HG03439 (cell line): ENCODE results near the gene ADGRD2.

Experiments used
- ATAC-seq: cut with Tn5 transposase; IDR thresholded peaks from one replicate; pipeline ENCODE4 v1.9.1; 2021; ENCODE audit warnings: mild to moderate bottlenecking, moderate library complexity; ENCODE audit not compliant: unreplicated experiment

The ADGRD2 gene

GRCh38 chr9:124436320-124436719 lies 13.9 kb upstream of the ADGRD2 start:
- ATAC-seq: no peak

GRCh38 chr9:124437086-124437485 lies 13.2 kb upstream of the ADGRD2 start:
- no peak for ATAC-seq

GRCh38 chr9:124438091-124438490 lies 12.2 kb upstream of the ADGRD2 start:
- no peak for ATAC-seq

GRCh38 chr9:124439086-124439485 lies 11.2 kb upstream of the ADGRD2 start:
- ATAC-seq: no peak

GRCh38 chr9:124439686-124440243 lies 10.5 kb upstream of the ADGRD2 start:
- no peak for ATAC-seq

- no peak for ATAC-seq
These were observed 9.5 kb upstream of the ADGRD2 start for GRCh38 chr9:124440786-124441185.

- ATAC-seq: no peak
These were observed 9.0 kb upstream of the ADGRD2 start for GRCh38 chr9:124441291-124441690.

- ATAC-seq: no peak
These were observed 7.9 kb upstream of the ADGRD2 start for GRCh38 chr9:124442379-124442778.

- ATAC-seq: no peak
These were observed 7.4 kb upstream of the ADGRD2 start for GRCh38 chr9:124442826-124443225.

- ATAC-seq: no peak
These were observed 6.6 kb upstream of the ADGRD2 start for GRCh38 chr9:124443625-124444024.

- no peak for ATAC-seq
These were observed 6.1 kb upstream of the ADGRD2 start for GRCh38 chr9:124444166-124444565.

- ATAC-seq: no peak
These were observed 3.0 kb upstream of the ADGRD2 start for GRCh38 chr9:124447297-124447661.

GRCh38 chr9:124448019-124448418 lies 2.2 kb upstream of the ADGRD2 start:
- no peak for ATAC-seq

- ATAC-seq: no peak
These were observed 685 bp upstream of the ADGRD2 start for GRCh38 chr9:124449381-124450151.

- ATAC-seq: no peak
These were observed 845 bp downstream of the ADGRD2 start for GRCh38 chr9:124450931-124451661.

- no peak for ATAC-seq
These were observed 2.1 kb downstream of the ADGRD2 start for GRCh38 chr9:124452326-124452725.

GRCh38 chr9:124452841-124453585 lies 2.8 kb downstream of the ADGRD2 start:
- ATAC-seq: no peak

GRCh38 chr9:124453586-124454191 lies 3.4 kb downstream of the ADGRD2 start:
- ATAC-seq: no peak

GRCh38 chr9:124454296-124454695 lies 4.0 kb downstream of the ADGRD2 start:
- no peak for ATAC-seq

GRCh38 chr9:124454791-124455443 lies 4.7 kb downstream of the ADGRD2 start:
- no peak for ATAC-seq
